ENCODE measurements around the gene TXNDC11.

DNA sequence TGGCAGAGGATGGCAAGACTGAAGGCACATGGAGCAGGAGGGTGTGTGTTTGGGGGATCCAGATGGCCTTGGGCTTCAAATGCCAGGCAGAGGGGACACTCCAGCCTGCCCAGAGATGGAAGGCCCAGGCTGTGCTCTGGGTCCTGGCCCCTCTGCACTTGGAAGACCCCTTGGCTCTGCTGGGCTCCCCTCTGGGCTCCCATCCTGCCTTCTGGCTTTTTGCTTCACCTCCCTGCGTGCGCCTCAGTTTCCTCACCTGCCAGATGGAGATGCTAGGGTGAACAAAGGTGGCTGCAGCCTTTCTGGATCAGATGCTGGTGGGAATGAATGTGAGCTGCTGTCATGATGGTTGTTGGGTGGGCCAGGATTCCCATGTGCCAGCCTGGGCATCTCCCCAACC, 71.4 kb downstream of the TXNDC11 start:
- TF ChIP-seq, protein P1, sequence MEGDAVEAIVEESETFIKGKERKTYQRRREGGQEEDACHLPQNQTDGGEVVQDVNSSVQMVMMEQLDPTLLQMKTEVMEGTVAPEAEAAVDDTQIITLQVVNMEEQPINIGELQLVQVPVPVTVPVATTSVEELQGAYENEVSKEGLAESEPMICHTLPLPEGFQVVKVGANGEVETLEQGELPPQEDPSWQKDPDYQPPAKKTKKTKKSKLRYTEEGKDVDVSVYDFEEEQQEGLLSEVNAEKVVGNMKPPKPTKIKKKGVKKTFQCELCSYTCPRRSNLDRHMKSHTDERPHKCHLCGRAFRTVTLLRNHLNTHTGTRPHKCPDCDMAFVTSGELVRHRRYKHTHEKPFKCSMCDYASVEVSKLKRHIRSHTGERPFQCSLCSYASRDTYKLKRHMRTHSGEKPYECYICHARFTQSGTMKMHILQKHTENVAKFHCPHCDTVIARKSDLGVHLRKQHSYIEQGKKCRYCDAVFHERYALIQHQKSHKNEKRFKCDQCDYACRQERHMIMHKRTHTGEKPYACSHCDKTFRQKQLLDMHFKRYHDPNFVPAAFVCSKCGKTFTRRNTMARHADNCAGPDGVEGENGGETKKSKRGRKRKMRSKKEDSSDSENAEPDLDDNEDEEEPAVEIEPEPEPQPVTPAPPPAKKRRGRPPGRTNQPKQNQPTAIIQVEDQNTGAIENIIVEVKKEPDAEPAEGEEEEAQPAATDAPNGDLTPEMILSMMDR (IDR thresholded peaks at IDR 0.05) = no peak
- TF ChIP-seq NR3C1 (CRISPR knock-in tag; conservative IDR thresholded peaks at IDR 0.05; ENCODE audit: low read depth) = no peak
- TF ChIP-seq CBFB (CRISPR knock-in tag; IDR thresholded peaks at IDR 0.05; ENCODE audit: low read depth) = no peak
- TF ChIP-seq GABPB1 (CRISPR knock-in tag; IDR thresholded peaks at IDR 0.05) = no peak
- no peak for TF ChIP-seq TP53 (CRISPR knock-in tag; IDR thresholded peaks at IDR 0.05)
- TF ChIP-seq SP1 (CRISPR knock-in tag; conservative IDR thresholded peaks at IDR 0.05) = no peak
- TF ChIP-seq E2F4 (CRISPR knock-in tag; IDR thresholded peaks at IDR 0.05; ENCODE audit: borderline replicate concordance, low read depth) = no peak
- no peak for TF ChIP-seq HMGA2 (CRISPR knock-in tag; IDR thresholded peaks at IDR 0.05)
- TF ChIP-seq, protein P2, sequence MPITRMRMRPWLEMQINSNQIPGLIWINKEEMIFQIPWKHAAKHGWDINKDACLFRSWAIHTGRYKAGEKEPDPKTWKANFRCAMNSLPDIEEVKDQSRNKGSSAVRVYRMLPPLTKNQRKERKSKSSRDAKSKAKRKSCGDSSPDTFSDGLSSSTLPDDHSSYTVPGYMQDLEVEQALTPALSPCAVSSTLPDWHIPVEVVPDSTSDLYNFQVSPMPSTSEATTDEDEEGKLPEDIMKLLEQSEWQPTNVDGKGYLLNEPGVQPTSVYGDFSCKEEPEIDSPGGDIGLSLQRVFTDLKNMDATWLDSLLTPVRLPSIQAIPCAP (CRISPR knock-in tag; IDR thresholded peaks at IDR 0.05) = no peak
